SH-SY5Y (cell line): ENCODE results near the gene GDF10.

ENCODE experiments used
- GATA2 ChIP-seq: IDR thresholded peaks from 2 replicates; pipeline ENCODE4 v1.6.1; 2011; ENCODE audit warnings: mild to moderate bottlenecking, low read depth, low read length
- GATA3 ChIP-seq: IDR thresholded peaks from 2 replicates; pipeline ENCODE4 v1.6.1; 2011; ENCODE audit warnings: low read depth, mild to moderate bottlenecking, low read length, moderate library complexity

DNA sequence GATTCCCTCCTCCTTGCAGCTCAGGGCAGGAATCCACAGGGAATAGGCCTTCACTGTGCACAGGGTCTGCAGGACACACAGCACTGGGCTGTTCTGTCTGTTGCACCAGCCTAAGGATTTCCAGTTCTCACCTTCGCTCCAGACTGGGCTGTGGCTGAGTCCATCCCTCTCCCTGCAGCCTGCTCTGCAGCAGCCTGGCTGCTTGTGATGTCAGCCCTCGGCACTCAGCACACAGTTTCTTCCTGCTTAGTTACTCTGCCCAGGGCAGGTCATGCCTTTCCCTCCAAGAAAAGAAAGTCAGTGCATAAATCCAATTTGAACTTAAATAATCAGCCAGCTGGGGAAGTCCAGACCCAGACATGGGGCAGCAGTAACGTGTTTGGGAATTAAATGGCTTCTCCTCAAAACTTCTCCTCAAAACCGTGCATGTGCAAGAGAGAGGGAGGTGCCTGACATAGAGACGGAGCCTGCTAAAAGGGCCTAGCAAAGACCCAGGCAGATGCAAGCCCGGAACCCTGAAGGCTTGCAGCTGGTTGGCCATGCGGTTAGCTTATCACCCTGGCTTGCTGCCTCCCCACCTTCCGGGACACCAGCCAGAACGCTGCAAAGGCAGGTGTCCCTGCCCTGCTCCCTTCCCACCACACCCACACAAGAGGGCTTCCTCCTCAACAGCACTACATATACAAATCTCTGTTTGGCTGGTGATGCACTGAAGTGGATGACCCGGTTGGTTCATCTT is 11.4 kb downstream of the GDF10 start:
- TF ChIP-seq GATA2 = no peak
- TF ChIP-seq GATA3 = no peak
